Aorta (tissue), 5 donors: Measurements from ENCODE around the gene VPS4B. TPM values are rescaled to one million over a fixed set of nuclear protein-coding genes. Genes with fewer than 3 reads are reported as not detected.
"Not testable (repeated sequence)": the region's sequence is repeated elsewhere in the genome, so short reads cannot be mapped to it uniquely, and the experiment has no call there.

ENCODE experiments used
- ATAC-seq: fragments of 200-7000 bp; cut with Tn5 transposase; one replicate; pipeline ENCODE4 v1.9.1; 2022; ENCODE audit warnings: moderate library complexity; ENCODE audit not compliant: low FRiP score
- DNase-seq, 2 donors: peaks; one replicate each; pipeline ENCODE4 v3.0.0-alpha.2; 2020
- H3K27ac ChIP-seq, 2 donors: one replicate each; pipeline ENCODE4 v1.5.1; 2013; ENCODE audit warnings: low read length in 2 of 2, mild to moderate bottlenecking in 2 of 2, moderate library complexity in 2 of 2, control low read depth in 1 of 2, inconsistent platforms in 1 of 2, low read depth in 1 of 2
- H3K27me3 ChIP-seq, 2 donors: one replicate each; pipeline ENCODE4 v1.6.1; 2013; ENCODE audit warnings: control low read depth in 1 of 2, low read length in 1 of 2, mild to moderate bottlenecking in 1 of 2, moderate library complexity in 1 of 2; ENCODE audit not compliant: insufficient read depth in 2 of 2, control insufficient read depth in 1 of 2
- H3K36me3 ChIP-seq, 2 donors: one replicate each; pipeline ENCODE4 v1.6.1; 2013; ENCODE audit warnings: control low read depth in 1 of 2, low read length in 1 of 2, mild to moderate bottlenecking in 1 of 2; ENCODE audit not compliant: insufficient read depth in 2 of 2, control insufficient read depth in 1 of 2
- H3K4me1 ChIP-seq, 2 donors: one replicate each; pipeline ENCODE4 v1.6.1; 2013; ENCODE audit warnings: low read length in 2 of 2, control low read depth in 1 of 2, mild to moderate bottlenecking in 1 of 2, moderate library complexity in 1 of 2; ENCODE audit not compliant: insufficient read depth in 2 of 2, control insufficient read depth in 1 of 2
- H3K4me3 ChIP-seq, 2 donors: one replicate each; pipeline ENCODE4 v1.5.1; 2013; ENCODE audit warnings: low read length in 2 of 2, control low read depth in 1 of 2, mild to moderate bottlenecking in 1 of 2
- H3K9me3 ChIP-seq: one replicate; pipeline ENCODE4 v1.6.1; 2013; ENCODE audit warnings: mild to moderate bottlenecking, low read length; ENCODE audit not compliant: control insufficient read depth
- WGBS, 2 donors: extraction: QIAGEN DNeasy Blood & Tissue Kit; methylation state at CpG; one replicate each; pipeline ENCODE4 v1.1.7; 2013; 5-methylcytosine and 5-hydroxymethylcytosine counted together
- intact Hi-C, 2 donors: fragments of 100-400 bp; cut with DNase I; formaldehyde crosslinking; loops; one replicate each; pipeline versions ENCODE4 v1.14.2 to v1.15.0; 2022
- polyA plus RNA-seq, 2 donors: library from polyadenylated mRNA; stranded (reverse); fragments of 200-250 nt; gene quantifications; one replicate each; pipeline ENCODE4 v1.2.3, GENCODE V29; 2013
- total RNA-seq, 2 donors: library from RNA; stranded (reverse); fragmentation: NEBNext Ultra II Directional; extraction: Animal tissue kit (Norgen Biotek cat#: 25700); gene quantifications; one replicate each; pipeline ENCODE4 v1.2.1, GENCODE V29; 2021
- donor health status: healthy with polysubstance abuse.
- donor health status: Bipolar disorder and iron deficiency.
- donor health status: DM: no; HTN: no; CAD: no.
- donor health status: DM: no; HTN: no; CAD: no.
- donor health status: DM: yes; HTN: yes; CAD: no.

VPS4B gene
- total and polyA plus RNA-seq, 4 donors, result 22.3 to 58.3 (median 39.8) TPM

DNA sequence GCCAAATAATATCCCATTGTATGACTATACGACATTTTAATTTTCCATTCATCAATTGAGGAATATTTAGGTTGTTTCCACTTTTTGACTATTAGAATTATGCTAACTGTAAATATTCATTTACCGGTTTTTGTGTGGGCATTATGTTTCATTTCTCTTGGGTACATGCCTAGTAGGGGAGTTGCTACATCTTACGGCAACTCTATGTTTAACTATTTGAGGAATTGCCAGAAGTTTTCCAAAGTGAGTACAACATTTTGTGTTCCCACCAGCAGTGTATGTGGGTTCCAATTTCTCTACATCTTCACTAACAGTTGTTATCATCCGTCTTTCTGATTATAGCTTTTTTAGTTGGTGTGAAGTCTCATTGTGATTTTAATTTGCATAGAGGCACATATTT lies 53.7 kb downstream of the VPS4B start:
- 41 to 42% methylated on average over 4 of the region's 4 CpGs for WGBS, 2 donors
- DNase-seq (no peak), ATAC-seq (no peak)
- Histone ChIP-seq H3K27me3 (no peaks in the 10 kb centered on the region), H3K36me3 (no peaks in the 10 kb centered on the region), H3K4me3 (no peak overlapping the region), H3K27ac (no peak overlapping the region), H3K9me3 (no peaks in the 10 kb centered on the region), H3K4me1 (no peaks in the 10 kb centered on the region)
- intact Hi-C loops, result no loop called here

- Histone ChIP-seq H3K27me3 (no peaks in the 10 kb centered on the region), H3K9me3 (no peaks in the 10 kb centered on the region), H3K27ac (peak within 1 kb of the TSS; percentile 71 to 96), H3K4me1 (no peaks in the 10 kb centered on the region), H3K4me3 (peak within 1 kb of the TSS; percentile 85 to 87), H3K36me3 (no peaks in the 10 kb centered on the region)
- intact Hi-C loops, result loop anchor here (1.0 to 2.0 kb wide), 3 partner anchors 47 to 66 kb away; partner anchors contain the start of gene VPS4B (in 2 of the 2)
- DNase-seq, result peak; percentile 98
- 0 to 1% methylated on average over 56 to 90 of the region's 90 CpGs for WGBS, 2 donors
- peak; percentile 98 for ATAC-seq
Measured at GRCh38 chr18:63367053-63367953, 55.0 kb downstream of the VPS4B start, which contains the start of gene KDSR. Gene KDSR, minus strand, starts transcription at chr18:63367206. Its CDS starts 88 bp downstream, at chr18:63367118.

- intact Hi-C loops, result loop anchor here (1.0 to 2.0 kb wide), 3 partner anchors 46 to 67 kb away; partner anchors contain the start of gene VPS4B (in 2 of the 2)
Measured at GRCh38 chr18:63366213-63367052, 55.8 kb downstream of the VPS4B start.

DNA sequence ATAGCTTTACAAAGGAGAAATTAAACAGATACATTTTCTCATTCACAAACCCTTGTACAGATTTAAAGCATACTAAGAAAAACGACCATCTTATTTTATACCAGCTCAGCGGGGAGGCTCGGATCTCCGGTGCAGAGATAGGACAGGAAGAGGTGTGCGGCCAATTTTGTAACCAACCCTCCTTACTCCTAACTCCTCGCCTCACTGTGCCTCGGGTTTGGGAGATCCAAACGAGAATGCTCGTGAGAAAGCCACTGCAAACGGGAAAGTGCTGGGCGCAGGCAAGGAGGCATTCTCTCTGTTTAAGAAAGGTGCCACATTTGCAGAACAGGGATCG lies 56.4 kb downstream of the VPS4B start:
- Histone ChIP-seq H3K4me1 (no peaks in the 10 kb centered on the region), H3K36me3 (no peaks in the 10 kb centered on the region), H3K4me3 (peak overlapping the region; percentile 85 to 87), H3K9me3 (no peaks in the 10 kb centered on the region), H3K27me3 (no peaks in the 10 kb centered on the region), H3K27ac (peak overlapping the region in 1 of 2 donors; percentile 92)
- no peak for DNase-seq
- ATAC-seq, result no peak
- 0 to 1% methylated on average over 12 of the region's 12 CpGs for WGBS, 2 donors
- intact Hi-C loops, result loop anchor here in 1 of 2 donors (2.0 kb wide), 1 partner anchor 45 kb away; no protein-coding TSS in a partner anchor

More at GRCh38 chr18:63366213-63367052, 55.8 kb downstream of the VPS4B start:
- Histone ChIP-seq H3K27me3 (no peaks in the 10 kb centered on the region), H3K4me3 (peak overlapping the region; percentile 85 to 87), H3K27ac (peak overlapping the region; percentile 71 to 92), H3K36me3 (no peaks in the 10 kb centered on the region), H3K4me1 (no peaks in the 10 kb centered on the region), H3K9me3 (no peaks in the 10 kb centered on the region)
- 0 to 1% methylated on average over 65 of the region's 65 CpGs for WGBS, 2 donors
- DNase-seq (peak; percentile 74 to 89), ATAC-seq (peak; percentile 31)

- peak overlapping the region in 1 of 2 donors; percentile 56 for H3K27ac ChIP-seq
- no peak overlapping the region for H3K4me3 ChIP-seq
- ATAC-seq (no peak), DNase-seq (no peak)
- intact Hi-C loops, result no loop called here
- H3K36me3 ChIP-seq, result peaks cover 0 to 2% of the 10 kb centered on the region in 2 donors
- no peaks in the 10 kb centered on the region for H3K27me3 ChIP-seq
- H3K9me3 ChIP-seq, result no peaks in the 10 kb centered on the region
- WGBS, 2 donors, result 85 to 88% methylated on average over 2 of the region's 2 CpGs
- no peaks in the 10 kb centered on the region for H3K4me1 ChIP-seq
Measured at GRCh38 chr18:63363951-63364350, 58.3 kb downstream of the VPS4B start.

- WGBS, 2 donors, result no CpG with 5 or more reads among the region's 2 CpGs
- H3K27me3 ChIP-seq, intact Hi-C loops, H3K4me1 ChIP-seq, ATAC-seq, H3K9me3 ChIP-seq, DNase-seq, H3K36me3 ChIP-seq, H3K4me3 ChIP-seq, H3K27ac ChIP-seq: not testable (repeated sequence)
Measured at GRCh38 chr18:63363420-63363819, 58.9 kb downstream of the VPS4B start.

DNA sequence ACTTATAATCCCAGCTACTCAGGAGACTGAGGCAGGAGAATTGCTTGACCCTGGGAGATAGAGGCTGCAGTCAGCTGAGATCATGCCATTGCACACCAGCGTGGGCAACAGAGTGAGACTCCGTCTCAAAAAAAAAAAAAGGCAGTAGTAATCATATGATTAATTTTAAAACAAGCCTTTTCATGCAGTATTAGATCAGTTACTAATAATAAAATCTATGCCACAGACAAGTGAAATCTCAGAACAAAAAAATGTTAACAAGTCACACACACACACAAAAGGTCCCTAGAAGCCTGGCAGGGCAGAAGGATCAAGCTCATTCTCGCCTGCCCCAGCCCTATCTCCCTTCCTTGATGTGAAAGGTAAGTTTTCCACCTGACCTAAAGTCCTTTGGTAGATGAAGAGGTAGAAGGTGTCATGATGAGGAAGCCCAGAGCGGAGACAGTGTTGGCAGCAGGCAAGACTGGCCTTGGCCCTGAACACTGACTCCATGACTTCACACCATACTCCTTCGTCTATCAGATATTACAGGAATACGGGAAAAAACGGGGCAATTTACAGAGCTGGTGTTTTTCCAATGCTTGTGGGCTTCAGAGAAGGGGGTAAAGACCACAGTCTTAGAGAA lies 65.9 kb downstream of the VPS4B start:
- intact Hi-C loops, result no loop called here
- no peaks in the 10 kb centered on the region for H3K9me3 ChIP-seq
- 5 to 13% methylated on average over 7 of the region's 7 CpGs for WGBS, 2 donors
- H3K4me1 ChIP-seq, result peaks cover 0 to 4% of the 10 kb centered on the region in 2 donors
- no peak for DNase-seq
- peak overlapping the region; percentile 33 to 98 for H3K27ac ChIP-seq
- H3K4me3 ChIP-seq, result no peak overlapping the region
- no peaks in the 10 kb centered on the region for H3K27me3 ChIP-seq
- peaks cover 0 to 4% of the 10 kb centered on the region in 2 donors for H3K36me3 ChIP-seq
- ATAC-seq, result peak; percentile 60

DNA sequence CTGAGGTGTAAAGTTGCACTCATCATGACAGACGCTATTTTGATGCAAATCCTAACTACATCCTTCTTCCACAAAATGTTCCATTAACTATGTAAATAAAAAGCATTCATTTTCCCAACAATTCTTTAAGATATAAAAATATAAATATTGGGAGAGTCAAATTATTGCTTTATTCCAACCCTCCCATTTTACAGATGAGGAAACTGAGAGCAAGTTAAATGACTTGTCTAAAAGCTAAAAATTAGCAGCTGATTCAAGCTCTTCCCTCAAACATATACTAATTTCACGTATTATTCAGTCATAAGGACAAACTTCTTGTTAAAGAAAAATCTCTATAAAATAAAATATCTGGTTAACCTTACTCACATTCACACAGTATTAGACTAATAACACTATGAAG lies 72.0 kb downstream of the VPS4B start:
- Histone ChIP-seq H3K9me3 (no peaks in the 10 kb centered on the region), H3K4me3 (no peak overlapping the region), H3K27ac (no peak overlapping the region), H3K27me3 (no peaks in the 10 kb centered on the region), H3K4me1 (peaks cover 0 to 3% of the 10 kb centered on the region in 2 donors), H3K36me3 (peaks cover 4 to 9% of the 10 kb centered on the region in 2 donors)
- 48 to 49% methylated on average over 2 of the region's 2 CpGs for WGBS, 2 donors
- ATAC-seq (no peak), DNase-seq (no peak)
- intact Hi-C loops, result loop anchor here in 1 of 2 donors (5.0 kb wide), 1 partner anchor 87 kb away; no protein-coding TSS in a partner anchor
